ENCODE results near the gene FOXP4.

GRCh38 chr6:41584668-41585205, 38.6 kb downstream of the FOXP4 start:
- TF ChIP-seq, protein P1, sequence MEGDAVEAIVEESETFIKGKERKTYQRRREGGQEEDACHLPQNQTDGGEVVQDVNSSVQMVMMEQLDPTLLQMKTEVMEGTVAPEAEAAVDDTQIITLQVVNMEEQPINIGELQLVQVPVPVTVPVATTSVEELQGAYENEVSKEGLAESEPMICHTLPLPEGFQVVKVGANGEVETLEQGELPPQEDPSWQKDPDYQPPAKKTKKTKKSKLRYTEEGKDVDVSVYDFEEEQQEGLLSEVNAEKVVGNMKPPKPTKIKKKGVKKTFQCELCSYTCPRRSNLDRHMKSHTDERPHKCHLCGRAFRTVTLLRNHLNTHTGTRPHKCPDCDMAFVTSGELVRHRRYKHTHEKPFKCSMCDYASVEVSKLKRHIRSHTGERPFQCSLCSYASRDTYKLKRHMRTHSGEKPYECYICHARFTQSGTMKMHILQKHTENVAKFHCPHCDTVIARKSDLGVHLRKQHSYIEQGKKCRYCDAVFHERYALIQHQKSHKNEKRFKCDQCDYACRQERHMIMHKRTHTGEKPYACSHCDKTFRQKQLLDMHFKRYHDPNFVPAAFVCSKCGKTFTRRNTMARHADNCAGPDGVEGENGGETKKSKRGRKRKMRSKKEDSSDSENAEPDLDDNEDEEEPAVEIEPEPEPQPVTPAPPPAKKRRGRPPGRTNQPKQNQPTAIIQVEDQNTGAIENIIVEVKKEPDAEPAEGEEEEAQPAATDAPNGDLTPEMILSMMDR (IDR thresholded peaks at IDR 0.05; ENCODE audit: insufficient read depth, low read depth, low read length): no peak
- no peak for TF ChIP-seq EZH2 (IDR thresholded peaks at IDR 0.05; ENCODE audit: insufficient read depth, low read length)

Measured in astrocyte (in vitro differentiated cells and primary cell).